Measurements from ENCODE around the gene CERS6. TPM values are rescaled to one million over a fixed set of nuclear protein-coding genes. Genes with fewer than 3 reads are reported as not detected.

Gene CERS6
- total RNA-seq, 4 donors from 2014 or later: 25.9 to 57.2 (median 35.8) TPM

- DNase-seq (ENCODE audit: low spot score) (no peak), ATAC-seq (ENCODE audit: low FRiP score) (no peak)
- TF ChIP-seq CTCF (IDR thresholded peaks at IDR 0.05): no peak
These were observed 247.9 kb downstream of the CERS6 start for GRCh38 chr2:168703926-168704325.

GRCh38 chr2:168705534-168706470 is 249.7 kb downstream of the CERS6 start:
- no peak for TF ChIP-seq CTCF (IDR thresholded peaks at IDR 0.05)
- DNase-seq (ENCODE audit: low spot score) (no peak), ATAC-seq (ENCODE audit: low FRiP score) (no peak)

- ATAC-seq (ENCODE audit: low FRiP score): no peak
These were observed 250.7 kb downstream of the CERS6 start for GRCh38 chr2:168706806-168707205.

GRCh38 chr2:168708080-168708479 is 252.0 kb downstream of the CERS6 start:
- no peak for ATAC-seq (ENCODE audit: low FRiP score)
- no peak for DNase-seq (ENCODE audit: low spot score)
- no peak for TF ChIP-seq CTCF (IDR thresholded peaks at IDR 0.05)

More at GRCh38 chr2:168706806-168707205, 250.7 kb downstream of the CERS6 start:
- DNase-seq (ENCODE audit: low spot score): no peak
- no peak for TF ChIP-seq CTCF (IDR thresholded peaks at IDR 0.05)

- DNase-seq (ENCODE audit: low spot score): no peak
- no peak for ATAC-seq (ENCODE audit: low FRiP score)
- no peak for TF ChIP-seq CTCF (IDR thresholded peaks at IDR 0.05)
These were observed 254.8 kb downstream of the CERS6 start for GRCh38 chr2:168710754-168711467.

- ATAC-seq (ENCODE audit: low FRiP score) (no peak), DNase-seq (ENCODE audit: low spot score) (no peak)
- TF ChIP-seq CTCF (IDR thresholded peaks at IDR 0.05): no peak
These were observed 256.0 kb downstream of the CERS6 start for GRCh38 chr2:168712053-168712452.
